PC-9 (cell line): ENCODE data around the gene ENGASE. TPM values are rescaled to one million over a fixed set of nuclear protein-coding genes. Genes with fewer than 3 reads are reported as not detected.

ENCODE experiments used
- BruUV-seq: library from RNA; stranded (reverse); fragments of 400-500 nt; replicated peaks from 2 replicates; lab custom pipeline; 2021; lab: Mats Ljungman, UMichigan
- CTCF ChIA-PET: fragments of 300-600 bp; sonication (Branson Sonifier 250); formaldehyde crosslinking; loops from one replicate; lab custom pipeline; 2022; ENCODE audit warnings: antibody characterized with exemption; lab: Charles Lee
- POLR2A ChIA-PET: fragments of 300-600 bp; sonication (Branson Sonifier 250); formaldehyde crosslinking; loops from one replicate; lab custom pipeline; 2022; ENCODE audit warnings: antibody characterized with exemption; ENCODE audit not compliant: unreplicated experiment; lab: Charles Lee
- DNase-seq, 2 experiments: peaks; one replicate each; pipeline versions ENCODE4 v3.0.0 to v3.0.0-alpha.2; 2015 to 2022; ENCODE audit warnings: mixed read lengths in 1 of 2
- H2AFZ ChIP-seq: fragments of 200-600 bp; sonication (generic); 2 replicates; pipeline ENCODE4 v1.8.1; 2017; ENCODE audit warnings: antibody characterized with exemption
- H3F3A ChIP-seq: fragments of 200-600 bp; sonication (generic); 2 replicates; pipeline ENCODE4 v1.8.1; 2017; ENCODE audit warnings: antibody characterized with exemption, mild to moderate bottlenecking, low read depth; ENCODE audit not compliant: insufficient read depth
- H3K27ac ChIP-seq: fragments of 200-600 bp; sonication (generic); 2 replicates; pipeline ENCODE4 v1.6.1; 2016; ENCODE audit warnings: mixed run types
- H3K27me3 ChIP-seq: fragments of 200-600 bp; sonication (generic); 2 replicates; pipeline ENCODE4 v1.6.1; 2016; ENCODE audit warnings: low read depth, mixed run types; ENCODE audit not compliant: insufficient read depth
- H3K36me3 ChIP-seq: fragments of 200-600 bp; sonication (generic); 2 replicates; pipeline ENCODE4 v1.6.1; 2016; ENCODE audit warnings: low read depth, mixed run types
- H3K4me1 ChIP-seq: fragments of 200-600 bp; sonication (generic); replicated peaks from 2 replicates; pipeline ENCODE4 v1.6.1; 2016; ENCODE audit warnings: mixed run types; ENCODE audit not compliant: insufficient read depth
- H3K4me2 ChIP-seq: fragments of 200-600 bp; sonication (generic); 2 replicates; pipeline ENCODE4 v1.6.1; 2017; ENCODE audit warnings: mixed run types
- H3K4me3 ChIP-seq: fragments of 200-600 bp; sonication (generic); 2 replicates; pipeline ENCODE4 v1.6.1; 2016; ENCODE audit warnings: mixed run types
- H3K79me2 ChIP-seq: fragments of 200-600 bp; sonication (generic); 2 replicates; pipeline ENCODE4 v1.6.1; 2017; ENCODE audit warnings: low read depth, mixed run types
- H3K9me2 ChIP-seq: fragments of 200-600 bp; sonication (generic); 2 replicates; pipeline ENCODE4 v1.8.1; 2017; ENCODE audit warnings: mild to moderate bottlenecking; ENCODE audit not compliant: insufficient read depth
- H3K9me3 ChIP-seq: fragments of 200-600 bp; sonication (generic); 2 replicates; pipeline ENCODE4 v1.8.1; 2016; ENCODE audit warnings: low read depth; ENCODE audit not compliant: insufficient read depth
- H4K20me1 ChIP-seq: fragments of 200-600 bp; sonication (generic); 2 replicates; pipeline ENCODE4 v1.8.1; 2017; ENCODE audit not compliant: insufficient read depth
- CTCF ChIP-seq: fragments of 200-600 bp; sonication (generic); conservative IDR thresholded peaks from 2 replicates; pipeline ENCODE4 v1.6.1; 2017; ENCODE audit warnings: mixed run types, antibody characterized with exemption, mild to moderate bottlenecking, moderate library complexity
- EZH2 ChIP-seq: fragments of 200-600 bp; sonication (generic); IDR thresholded peaks from 2 replicates; pipeline ENCODE4 v1.8.0; 2017; ENCODE audit warnings: antibody characterized with exemption, low read depth
- intact Hi-C: fragments of 100-400 bp; cut with micrococcal nuclease; formaldehyde crosslinking; loops from one replicate; pipeline ENCODE4 v1.10.0; 2022; ENCODE audit not compliant: unreplicated experiment
- total RNA-seq: library from RNA; stranded (reverse); gene quantifications from 2 replicates; pipeline ENCODE4 v1.2.3, GENCODE V29; 2021

Gene ENGASE
- total RNA-seq, 1 experiment from 2014 or later: 15.7 TPM

GRCh38 chr17:79101111-79101673, 26.6 kb downstream of the ENGASE start:
- H3F3A ChIP-seq: no peaks in the 10 kb centered on the region
- no peaks in the 10 kb centered on the region for H3K36me3 ChIP-seq
- BruUV-seq: no TSS peak
- no peak for TF ChIP-seq EZH2
- TF ChIP-seq CTCF: no peak
- no peaks in the 10 kb centered on the region for H3K9me3 ChIP-seq
- no peaks in the 10 kb centered on the region for H3K79me2 ChIP-seq
- H3K27ac ChIP-seq: no peak overlapping the region
- no peak overlapping the region for H2AFZ ChIP-seq
- H3K4me2 ChIP-seq: no peak overlapping the region
- ChIA-PET CTCF (interaction anchor here (0.6 kb wide), 1 partner anchor 805 kb away, joined by 5 read pairs; no protein-coding TSS in a partner anchor), POLR2A (no interaction called here)
- H3K4me3 ChIP-seq: no peak overlapping the region
- H3K9me2 ChIP-seq: no peaks in the 10 kb centered on the region
- H3K27me3 ChIP-seq: peaks cover 82% of the 10 kb centered on the region
- no peaks in the 10 kb centered on the region for H4K20me1 ChIP-seq
- no peaks in the 10 kb centered on the region for H3K4me1 ChIP-seq
- intact Hi-C loops: no loop called here
- no peak for DNase-seq

- CTCF ChIA-PET: no interaction called here
- DNase-seq: no peak
- TF ChIP-seq EZH2: no peak
- no peak for TF ChIP-seq CTCF
- POLR2A ChIA-PET: no interaction called here
- peaks cover 88% of the 10 kb centered on the region for H3K27me3 ChIP-seq
- no peaks in the 10 kb centered on the region for H4K20me1 ChIP-seq
- no peaks in the 10 kb centered on the region for H3K36me3 ChIP-seq
- H3F3A ChIP-seq: no peaks in the 10 kb centered on the region
- no peak overlapping the region for H3K4me3 ChIP-seq
- no peaks in the 10 kb centered on the region for H3K9me2 ChIP-seq
- no peak overlapping the region for H3K4me2 ChIP-seq
- H2AFZ ChIP-seq: no peak overlapping the region
- intact Hi-C loops: no loop called here
- no peaks in the 10 kb centered on the region for H3K9me3 ChIP-seq
- no TSS peak for BruUV-seq
- H3K4me1 ChIP-seq: no peaks in the 10 kb centered on the region
- no peak overlapping the region for H3K27ac ChIP-seq
- no peaks in the 10 kb centered on the region for H3K79me2 ChIP-seq
Observed at GRCh38 chr17:79102214-79102613, 27.6 kb downstream of the ENGASE start.

GRCh38 chr17:79104898-79105600, 30.4 kb downstream of the ENGASE start:
- Histone ChIP-seq H3K4me1 (no peaks in the 10 kb centered on the region), H3K9me2 (no peaks in the 10 kb centered on the region), H3K79me2 (no peaks in the 10 kb centered on the region), H3K27ac (no peak overlapping the region), H3K36me3 (no peaks in the 10 kb centered on the region), H4K20me1 (no peaks in the 10 kb centered on the region), H3K9me3 (no peaks in the 10 kb centered on the region), H2AFZ (no peak overlapping the region), H3K4me3 (no peak overlapping the region), H3F3A (no peaks in the 10 kb centered on the region), H3K4me2 (no peak overlapping the region), H3K27me3 (peaks cover 79% of the 10 kb centered on the region)
- intact Hi-C loops: no loop called here
- CTCF ChIA-PET: no interaction called here
- DNase-seq: no peak
- no TSS peak for BruUV-seq
- no peak for TF ChIP-seq CTCF
- no peak for TF ChIP-seq EZH2
- POLR2A ChIA-PET: interaction anchor here (0.8 kb wide), 1 partner anchor 603 kb away, joined by 7 read pairs; no protein-coding TSS in a partner anchor
